HepG2 (cell line): Measurements from ENCODE around the gene CNFN. TPM values are rescaled to one million over a fixed set of nuclear protein-coding genes. Genes with fewer than 3 reads are reported as not detected.

Experiments
- AGO2 ChIP-seq: fragments of 200-400 bp; formaldehyde crosslinking; optimal IDR thresholded peaks from 2 replicates; pipeline ENCODE3; 2017; ENCODE audit warnings: mild to moderate bottlenecking, low read depth, low read length, moderate library complexity
- ATF6 ChIP-seq: sonication (generic); formaldehyde crosslinking; conservative IDR thresholded peaks from 2 replicates; pipeline ENCODE4 v1.4.0; 2020; ENCODE audit warnings: missing genetic modification reagents
- NONO ChIP-seq, 2 experiments: fragments of 450-650 bp in 1 of 2; sonication (generic) in 1 of 2; formaldehyde crosslinking in 1 of 2; IDR thresholded peaks in 1 of 2; conservative IDR thresholded peaks in 1 of 2; 2 replicates each; pipeline versions ENCODE4 v1.6.1 to v1.8.0; 2017 to 2022; ENCODE audit warnings: mild to moderate bottlenecking in 1 of 2, missing genetic modification reagents in 1 of 2, moderate library complexity in 1 of 2
- RNF2 ChIP-seq: fragments of 450-650 bp; conservative IDR thresholded peaks from 2 replicates; pipeline ENCODE4 v1.6.1; 2016; ENCODE audit warnings: low read depth
- SMC3 ChIP-seq: IDR thresholded peaks from 2 replicates; pipeline ENCODE4 v1.6.1; 2011; ENCODE audit warnings: low read length, improper control_type of control experiment
- ZFY ChIP-seq: sonication (generic); formaldehyde crosslinking; IDR thresholded peaks from 2 replicates; pipeline ENCODE4 v1.4.0; 2020; ENCODE audit warnings: missing genetic modification reagents
- ZNF543 ChIP-seq: sonication (generic); formaldehyde crosslinking; IDR thresholded peaks from 2 replicates; pipeline ENCODE4 v1.4.0; 2020; ENCODE audit warnings: mild to moderate bottlenecking, missing genetic modification reagents
- ZSCAN30 ChIP-seq: sonication (generic); formaldehyde crosslinking; IDR thresholded peaks from 2 replicates; pipeline ENCODE4 v1.5.0; 2020; ENCODE audit warnings: mild to moderate bottlenecking, missing genetic modification reagents
- polyA plus RNA-seq, 8 experiments: library from polyadenylated mRNA; depleted of rRNA in 3 of 8; stranded (reverse) in 7 of 8; unstranded in 1 of 8; fragments of >200 nt; fragmentation: Illumina TruSeq in 4 of 8; extraction: Trizol in 4 of 8; gene quantifications; 2 replicates each; pipeline versions ENCODE4 v1.2.1 to v1.2.3, GENCODE V29; 2011 to 2016; ENCODE audit warnings: low read depth in 4 of 8, missing spikeins in 1 of 8, mixed read lengths in 1 of 8; ENCODE audit not compliant: insufficient read depth in 1 of 8
- total RNA-seq, 5 experiments: library from RNA; depleted of rRNA; stranded (reverse); fragments of >200 nt; fragmentation: Illumina TruSeq; extraction: Trizol; gene quantifications; 2 replicates each; pipeline ENCODE4 v1.2.3, GENCODE V29; 2016; ENCODE audit warnings: low read depth in 1 of 5
- TF ChIP-seq, protein P1 (sequence below): sonication (generic); formaldehyde crosslinking; IDR thresholded peaks from 2 replicates; pipeline ENCODE4 v1.5.0; 2020; ENCODE audit warnings: mild to moderate bottlenecking, missing genetic modification reagents, moderate library complexity
- TF ChIP-seq, protein P2 (sequence below): sonication (generic); formaldehyde crosslinking; IDR thresholded peaks from 2 replicates; pipeline ENCODE4 v1.8.0; 2022; ENCODE audit warnings: low read depth, missing genetic modification reagents
- TF ChIP-seq, protein P3 (sequence below): sonication (generic); formaldehyde crosslinking; IDR thresholded peaks from 2 replicates; pipeline ENCODE4 v1.8.0; 2022; ENCODE audit warnings: mild to moderate bottlenecking, missing genetic modification reagents, borderline replicate concordance
- TF ChIP-seq, protein P4 (sequence below): IDR thresholded peaks from 2 replicates; pipeline ENCODE4 v1.6.1; 2012; ENCODE audit warnings: inconsistent platforms

CNFN gene
- total and polyA plus RNA-seq, 2 of the 13 experiments (the other 11 are each of a cell fraction or from before 2014, with no cell fraction given): 0.35 to 1.1 TPM

DNA sequence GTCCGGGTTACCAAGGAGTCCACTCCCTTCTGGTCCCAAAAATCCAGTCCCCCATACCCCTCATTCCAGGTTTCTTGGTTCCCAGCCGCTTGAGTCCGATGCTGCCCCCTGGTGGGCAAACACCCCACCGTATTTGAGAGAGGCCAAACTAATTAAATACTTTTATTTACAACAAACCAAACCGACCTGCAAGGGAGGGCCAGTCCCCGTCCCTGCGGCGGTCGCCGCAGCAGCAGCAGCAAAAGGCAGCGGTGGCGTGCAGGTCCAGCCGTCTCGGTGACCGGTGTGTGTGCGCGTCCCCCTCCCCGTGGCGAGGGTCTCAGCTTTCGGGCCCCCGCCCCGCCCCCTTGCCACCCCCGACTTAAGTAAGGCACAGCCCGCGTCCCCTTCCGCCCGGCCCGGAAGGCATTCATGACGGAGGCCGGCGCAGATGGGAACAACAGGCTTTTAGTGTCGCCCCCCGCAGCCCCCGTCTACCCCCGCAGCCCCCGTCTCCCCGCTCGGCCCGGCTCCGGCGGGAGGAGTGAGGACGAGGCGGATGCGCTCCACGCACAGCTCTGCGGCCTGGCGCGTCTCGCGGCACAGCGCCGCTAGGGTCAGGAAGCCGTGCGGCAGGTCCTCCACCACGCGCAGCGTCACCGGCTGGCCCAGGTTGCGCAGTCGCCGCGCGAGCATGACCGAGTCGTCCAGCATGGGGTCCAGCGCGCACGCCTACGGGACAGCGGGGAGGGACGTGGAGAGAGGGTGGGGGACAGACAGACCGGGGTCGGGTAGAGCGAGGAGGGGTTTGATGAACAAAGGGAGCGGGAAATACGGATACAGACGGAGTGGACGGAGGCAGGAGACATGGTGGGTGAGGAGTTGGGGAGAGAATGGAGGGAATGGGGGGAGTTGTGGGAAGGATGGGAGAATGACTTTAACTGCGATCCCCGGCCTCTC is 11.5 kb upstream of the CNFN start (continued):
- TF ChIP-seq, protein P1, sequence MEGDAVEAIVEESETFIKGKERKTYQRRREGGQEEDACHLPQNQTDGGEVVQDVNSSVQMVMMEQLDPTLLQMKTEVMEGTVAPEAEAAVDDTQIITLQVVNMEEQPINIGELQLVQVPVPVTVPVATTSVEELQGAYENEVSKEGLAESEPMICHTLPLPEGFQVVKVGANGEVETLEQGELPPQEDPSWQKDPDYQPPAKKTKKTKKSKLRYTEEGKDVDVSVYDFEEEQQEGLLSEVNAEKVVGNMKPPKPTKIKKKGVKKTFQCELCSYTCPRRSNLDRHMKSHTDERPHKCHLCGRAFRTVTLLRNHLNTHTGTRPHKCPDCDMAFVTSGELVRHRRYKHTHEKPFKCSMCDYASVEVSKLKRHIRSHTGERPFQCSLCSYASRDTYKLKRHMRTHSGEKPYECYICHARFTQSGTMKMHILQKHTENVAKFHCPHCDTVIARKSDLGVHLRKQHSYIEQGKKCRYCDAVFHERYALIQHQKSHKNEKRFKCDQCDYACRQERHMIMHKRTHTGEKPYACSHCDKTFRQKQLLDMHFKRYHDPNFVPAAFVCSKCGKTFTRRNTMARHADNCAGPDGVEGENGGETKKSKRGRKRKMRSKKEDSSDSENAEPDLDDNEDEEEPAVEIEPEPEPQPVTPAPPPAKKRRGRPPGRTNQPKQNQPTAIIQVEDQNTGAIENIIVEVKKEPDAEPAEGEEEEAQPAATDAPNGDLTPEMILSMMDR (CRISPR knock-in tag): peak; percentile 71
- TF ChIP-seq RNF2 (no peak), ZSCAN30 (CRISPR knock-in tag) (no peak), NONO (IDR thresholded peaks at IDR 0.05) (no peak), NONO (CRISPR knock-in tag; conservative IDR thresholded peaks at IDR 0.05) (0 out of 2 replicates have a peak, but pooled peaks have one; percentile 45), ATF6 (CRISPR knock-in tag) (no peak), SMC3 (0 out of 2 replicates have a peak, but pooled peaks have one; percentile 14), AGO2 (no peak), ZFY (peak; percentile 50; the same call in 1 of the 2 replicates), ZNF543 (CRISPR knock-in tag) (no peak)
- TF ChIP-seq, protein P2, sequence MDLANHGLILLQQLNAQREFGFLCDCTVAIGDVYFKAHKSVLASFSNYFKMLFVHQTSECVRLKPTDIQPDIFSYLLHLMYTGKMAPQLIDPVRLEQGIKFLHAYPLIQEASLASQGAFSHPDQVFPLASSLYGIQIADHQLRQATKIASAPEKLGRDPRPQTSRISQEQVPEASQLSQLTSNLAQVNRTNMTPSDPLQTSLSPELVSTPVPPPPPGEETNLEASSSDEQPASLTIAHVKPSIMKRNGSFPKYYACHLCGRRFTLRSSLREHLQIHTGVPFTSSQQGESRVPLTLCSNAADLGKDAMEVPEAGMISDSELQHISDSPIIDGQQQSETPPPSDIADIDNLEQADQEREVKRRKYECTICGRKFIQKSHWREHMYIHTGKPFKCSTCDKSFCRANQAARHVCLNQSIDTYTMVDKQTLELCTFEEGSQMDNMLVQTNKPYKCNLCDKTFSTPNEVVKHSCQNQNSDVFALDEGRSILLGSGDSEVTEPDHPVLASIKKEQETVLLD (CRISPR knock-in tag): no peak
- TF ChIP-seq, protein P3, sequence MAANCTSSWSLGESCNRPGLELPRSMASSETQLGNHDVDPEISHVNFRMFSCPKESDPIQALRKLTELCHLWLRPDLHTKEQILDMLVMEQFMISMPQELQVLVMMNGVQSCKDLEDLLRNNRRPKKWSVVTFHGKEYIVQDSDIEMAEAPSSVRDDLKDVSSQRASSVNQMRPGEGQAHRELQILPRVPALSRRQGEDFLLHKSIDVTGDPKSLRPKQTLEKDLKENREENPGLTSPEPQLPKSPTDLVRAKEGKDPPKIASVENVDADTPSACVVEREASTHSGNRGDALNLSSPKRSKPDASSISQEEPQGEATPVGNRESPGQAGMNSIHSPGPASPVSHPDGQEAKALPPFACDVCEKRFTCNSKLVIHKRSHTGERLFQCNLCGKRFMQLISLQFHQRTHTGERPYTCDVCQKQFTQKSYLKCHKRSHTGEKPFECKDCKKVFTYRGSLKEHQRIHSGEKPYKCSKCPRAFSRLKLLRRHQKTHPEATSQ (CRISPR knock-in tag): no peak
- TF ChIP-seq, protein P4, sequence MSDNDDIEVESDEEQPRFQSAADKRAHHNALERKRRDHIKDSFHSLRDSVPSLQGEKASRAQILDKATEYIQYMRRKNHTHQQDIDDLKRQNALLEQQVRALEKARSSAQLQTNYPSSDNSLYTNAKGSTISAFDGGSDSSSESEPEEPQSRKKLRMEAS: peak; percentile 31; the same call in 1 of the 2 replicates
- TF ChIP-seq, all 625 proteins: peak for 28
